Peyer's patch (tissue), 4 donors: ENCODE results near the gene PLAGL2.

Experiments used
- CTCF ChIP-seq, 6 experiments: fragments of 450-650 bp in 4 of 6; fragments of 200-600 bp in 2 of 6; sonication (generic) in 1 of 6; IDR thresholded peaks; one replicate each; pipeline ENCODE4 v1.5.1; 2017 to 2019; ENCODE audit warnings: antibody characterized with exemption in 6 of 6, mild to moderate bottlenecking in 3 of 6, moderate library complexity in 1 of 6
- POLR2A ChIP-seq, 2 donors: fragments of 450-650 bp; IDR thresholded peaks; one replicate each; pipeline ENCODE4 v1.5.1; 2017; ENCODE audit warnings: antibody characterized with exemption in 2 of 2, mild to moderate bottlenecking in 2 of 2, moderate library complexity in 2 of 2

GRCh38 chr20:32188376-32189122, 19.0 kb downstream of the PLAGL2 start:
- no peak for TF ChIP-seq CTCF (IDR thresholded peaks at IDR 0.05)
- no peak for TF ChIP-seq POLR2A (IDR thresholded peaks at IDR 0.05)
